Activated T-helper 1 cell treated with anti-CD3 and anti-CD28 coated beads, Interleukin-2, amount 50 U/mL, for 16 hours (primary cell): ENCODE measurements around the gene IKZF5.

Experiments
- DNase-seq, 2 donors: peaks; one replicate each; pipeline ENCODE4 v3.0.0-alpha.2; 2020; ENCODE audit warnings: low read depth in 1 of 2, low spot score in 1 of 2

The IKZF5 gene

GRCh38 chr10:122981066-122981464, 27.5 kb downstream of the IKZF5 start:
- DNase-seq: no peak

DNA sequence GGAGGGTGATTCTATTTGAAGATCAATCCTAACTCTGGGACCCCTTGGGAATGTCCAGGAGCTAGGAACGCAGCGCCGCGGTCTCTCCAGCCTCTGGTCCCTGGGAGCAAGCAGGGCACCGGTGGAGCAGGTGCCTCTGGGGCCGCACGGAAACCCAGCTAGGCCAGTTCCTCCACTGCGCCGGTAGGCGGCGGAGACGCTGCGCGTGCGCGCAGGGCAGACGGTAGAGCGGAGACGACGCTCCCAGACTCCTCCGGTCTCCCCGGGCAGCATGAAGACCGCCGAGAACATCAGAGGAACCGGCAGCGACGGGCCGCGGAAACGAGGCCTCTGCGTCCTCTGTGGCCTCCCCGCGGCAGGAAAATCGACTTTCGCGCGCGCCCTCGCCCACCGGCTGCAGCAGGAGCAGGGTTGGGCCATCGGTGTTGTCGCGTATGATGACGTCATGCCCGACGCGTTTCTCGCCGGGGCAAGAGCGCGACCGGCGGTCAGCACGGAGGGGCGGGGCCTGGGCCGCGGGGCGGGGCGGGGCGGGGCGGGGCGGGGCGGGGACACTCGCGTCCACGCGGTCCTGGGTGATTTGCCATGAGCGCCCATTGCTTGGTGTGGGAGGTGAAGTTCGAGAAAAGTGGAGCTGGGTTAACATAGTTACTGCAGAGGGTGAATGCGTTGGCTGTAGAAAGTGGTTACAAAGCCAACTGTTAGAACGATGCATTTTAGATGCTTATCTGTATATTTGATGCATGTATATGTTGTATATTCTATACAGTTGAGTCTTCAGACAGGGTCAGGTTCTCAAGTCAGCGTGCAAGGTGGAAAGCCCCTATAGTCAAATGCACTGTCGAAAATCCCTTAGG, 28.2 kb downstream of the IKZF5 start, which contains the start of gene PSTK:
Gene PSTK (plus strand): TSS at position 193 of the 857 bp plus-strand sequence. CDS start 79 bp downstream, at position 272.
- DNase-seq: peak; percentile 65 to 82

DNA sequence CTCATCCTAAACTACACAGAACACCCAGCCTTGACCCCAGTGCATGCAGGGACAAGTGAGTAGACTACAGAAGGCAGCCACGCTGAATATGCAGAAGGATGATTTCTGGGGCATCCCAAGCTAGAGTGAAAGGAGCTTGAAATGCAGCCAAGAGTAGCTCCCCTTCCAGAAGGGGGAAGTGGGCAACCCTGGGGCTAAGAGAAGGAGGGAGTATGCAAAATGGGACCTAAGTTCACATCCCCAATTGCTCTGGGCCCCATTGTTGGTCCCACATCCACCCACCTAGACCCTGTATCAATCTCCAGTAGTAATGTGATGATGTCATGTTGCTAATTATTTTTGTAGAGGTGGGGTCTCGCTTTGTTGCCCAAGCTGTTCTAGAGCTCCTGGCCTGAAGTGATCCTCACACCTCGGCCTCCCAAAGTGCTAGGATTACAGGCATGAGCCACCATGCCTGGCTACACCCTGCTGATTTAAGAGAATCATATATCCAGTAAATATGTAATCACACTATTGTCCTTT, 34.0 kb downstream of the IKZF5 start:
- no peak for DNase-seq

- DNase-seq: no peak
These were observed 34.6 kb downstream of the IKZF5 start for GRCh38 chr10:122974023-122974422.

DNA sequence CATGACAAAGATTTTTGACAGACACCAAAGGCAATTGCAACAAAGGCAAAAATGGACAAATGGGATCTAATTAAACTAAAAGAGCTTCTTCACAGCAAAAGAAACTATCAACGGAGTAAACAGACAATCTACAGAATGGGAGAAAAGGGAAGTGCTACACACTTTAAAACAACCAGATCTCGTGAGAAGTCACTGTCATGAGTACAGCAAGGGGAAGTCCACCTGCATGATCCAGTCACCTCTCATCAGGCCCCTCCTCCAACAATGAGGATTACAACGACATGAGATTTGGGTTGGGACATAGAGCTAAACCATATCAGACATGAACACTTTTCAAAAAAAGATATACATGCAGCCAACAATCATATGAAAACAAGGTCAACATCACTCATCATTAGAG, 39.9 kb downstream of the IKZF5 start:
- no peak for DNase-seq

DNA sequence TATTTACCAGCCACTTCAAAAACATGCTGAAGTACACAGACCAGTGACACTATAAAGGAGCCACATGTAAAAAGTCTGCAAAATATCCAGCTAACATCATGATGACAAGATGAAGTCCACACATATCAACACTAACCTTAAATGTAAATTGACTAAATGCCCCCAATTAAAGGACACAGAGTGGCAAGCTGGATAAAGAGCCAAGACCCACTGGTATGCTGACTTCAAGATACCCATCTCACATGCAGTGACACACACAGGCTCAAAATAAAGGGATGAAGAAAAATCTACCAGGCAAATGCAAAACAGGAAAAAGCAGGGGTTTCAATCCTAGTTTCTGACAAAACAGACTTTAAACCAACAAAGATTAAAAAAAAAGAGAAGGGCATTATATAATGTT, 41.7 kb downstream of the IKZF5 start:
- DNase-seq: no peak

DNA sequence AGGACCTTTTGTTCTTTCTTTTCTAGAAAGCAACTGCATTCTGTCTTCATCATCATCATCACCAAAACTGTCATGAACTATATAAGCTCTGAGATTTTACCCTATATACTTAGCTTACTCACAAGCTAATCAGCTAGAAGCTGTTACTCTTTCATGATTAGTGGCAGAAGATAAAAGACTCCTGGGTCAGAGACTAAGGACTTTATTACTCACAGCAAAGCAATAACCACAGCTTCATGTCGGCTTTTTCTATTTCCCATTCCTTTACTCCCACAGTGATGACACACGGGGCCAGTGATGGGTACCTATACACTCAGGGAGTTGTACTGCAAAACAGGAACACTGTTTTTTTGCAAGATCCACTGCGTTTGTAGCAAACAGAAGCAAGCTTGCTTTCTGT, 46.2 kb downstream of the IKZF5 start:
- no peak for DNase-seq

GRCh38 chr10:122957474-122957873, 51.1 kb downstream of the IKZF5 start:
- DNase-seq: no peak

- DNase-seq: no peak
These were observed 52.7 kb downstream of the IKZF5 start for GRCh38 chr10:122955892-122956291.

- no peak for DNase-seq
These were observed 53.9 kb downstream of the IKZF5 start for GRCh38 chr10:122954731-122955050.

GRCh38 chr10:122953902-122954730, 54.5 kb downstream of the IKZF5 start, which contains the start of gene C10orf88:
C10orf88 (minus strand) TSS chr10:122954227; CDS start chr10:122954178, 49 bp downstream.
- peak; percentile 91 to 97 for DNase-seq

- no peak for DNase-seq
These were observed 59.3 kb downstream of the IKZF5 start for GRCh38 chr10:122949296-122949695.
